ENCODE data around the gene WDHD1.
"Not testable (repeated sequence)": the region's sequence is repeated elsewhere in the genome, so short reads cannot be mapped to it uniquely, and the experiment has no call there.

WDHD1 gene

DNA sequence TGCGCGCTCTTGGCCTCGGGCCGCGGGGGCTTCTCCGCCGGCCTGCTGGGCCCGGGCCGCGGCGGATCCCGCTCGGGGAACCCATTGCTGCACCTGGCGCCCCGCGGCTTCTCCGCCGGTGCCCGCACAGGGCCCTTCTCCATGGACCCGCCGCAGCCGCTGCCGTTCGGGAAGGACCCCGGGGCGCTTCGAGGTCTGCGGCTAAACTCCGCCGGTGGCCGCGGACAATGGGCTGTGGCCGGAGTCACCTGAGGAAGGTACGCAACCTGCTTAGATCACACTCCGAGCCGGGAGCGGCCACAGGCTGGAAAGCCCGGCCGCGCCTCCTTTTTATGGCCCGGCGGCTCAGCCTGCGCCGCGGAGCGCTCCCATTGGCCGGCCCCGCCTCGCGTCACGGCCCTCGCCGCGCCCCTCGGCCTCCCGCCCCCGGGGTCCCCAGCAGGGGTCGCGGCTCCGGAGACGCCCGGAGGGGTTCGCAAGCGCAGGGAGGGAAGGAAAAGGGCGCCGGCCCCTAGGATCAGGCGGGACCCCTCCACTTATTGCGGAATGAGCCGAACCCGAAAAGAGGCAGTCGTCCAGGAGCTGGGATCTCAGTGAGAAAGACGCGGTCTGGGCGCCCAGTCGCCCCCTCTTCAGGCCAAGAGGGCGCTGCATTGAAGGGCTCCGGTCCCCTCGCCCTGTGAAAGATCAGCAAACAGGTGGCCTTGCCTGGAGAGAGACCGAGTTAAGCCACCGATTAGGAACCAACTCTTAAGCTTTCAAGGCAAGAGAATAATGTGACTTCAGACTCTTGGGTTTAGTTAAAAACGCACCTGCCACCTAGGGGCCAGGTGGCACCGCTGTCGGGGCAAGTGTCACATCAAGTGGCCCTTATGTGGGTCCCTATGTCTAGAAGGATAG, 124.1 kb downstream of the WDHD1 start, which contains the start of gene GCH1:
GCH1 (minus strand) TSS at position 306 of the 900 bp plus-strand sequence; CDS start at position 143, 163 bp downstream.
- DNase-seq, result peak; percentile 78

DNA sequence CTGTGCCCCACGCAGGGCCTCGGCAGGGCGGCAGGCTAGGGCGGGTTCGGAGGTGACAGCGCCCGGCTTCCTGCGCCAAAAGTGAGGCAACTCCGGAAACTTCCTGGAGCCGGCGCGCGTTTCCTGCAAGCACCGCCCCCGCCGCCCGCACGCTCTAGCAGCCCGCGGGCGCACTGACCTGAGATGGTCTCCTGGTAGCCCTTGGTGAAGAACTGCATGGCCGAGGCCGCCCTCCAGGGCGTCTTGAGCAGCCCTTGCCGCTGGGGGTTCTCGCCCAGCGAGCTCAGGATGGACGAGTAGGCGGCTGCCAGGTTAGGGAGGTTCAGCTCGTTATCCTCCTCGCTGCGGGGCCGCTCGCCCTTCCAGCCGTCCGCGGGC, 124.8 kb downstream of the WDHD1 start:
- peak; percentile 79 for DNase-seq

DNA sequence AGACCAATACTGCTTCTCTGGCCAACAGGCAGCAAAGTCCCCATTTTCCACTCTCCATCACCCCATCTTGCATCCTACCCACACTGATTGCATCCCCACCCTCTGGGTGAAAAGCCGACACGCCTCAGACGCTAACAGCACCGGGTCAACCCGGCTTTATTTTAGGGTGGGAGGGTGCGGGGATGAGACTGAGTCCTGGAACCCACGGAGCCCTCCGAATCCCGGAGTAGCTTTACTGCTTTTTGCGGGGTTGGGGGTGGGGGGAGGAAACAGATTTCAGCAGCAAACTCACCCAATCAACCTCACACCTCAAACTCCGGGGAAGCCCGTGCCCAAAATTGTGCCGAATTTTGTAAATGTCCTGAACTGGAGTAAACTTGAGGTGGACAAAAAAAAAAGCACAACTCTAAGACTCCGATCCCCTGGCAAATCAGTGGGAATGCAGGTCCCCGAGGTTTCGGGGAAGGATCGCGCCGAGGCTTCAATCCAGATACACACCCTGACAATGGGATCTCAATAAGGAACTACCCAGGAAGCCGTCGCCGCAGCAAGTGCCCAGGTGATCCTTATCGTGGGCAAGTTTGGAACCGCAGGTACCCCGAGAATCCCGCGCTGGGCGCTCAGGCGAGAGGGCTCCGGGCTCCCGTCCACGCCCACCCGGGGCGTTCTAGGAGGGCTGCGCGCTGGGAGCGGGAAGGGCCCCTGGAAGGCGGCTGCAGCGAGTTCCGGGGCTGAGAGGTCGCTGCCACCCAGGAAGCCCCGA, 125.3 kb downstream of the WDHD1 start:
- peak; percentile 20 for DNase-seq

DNA sequence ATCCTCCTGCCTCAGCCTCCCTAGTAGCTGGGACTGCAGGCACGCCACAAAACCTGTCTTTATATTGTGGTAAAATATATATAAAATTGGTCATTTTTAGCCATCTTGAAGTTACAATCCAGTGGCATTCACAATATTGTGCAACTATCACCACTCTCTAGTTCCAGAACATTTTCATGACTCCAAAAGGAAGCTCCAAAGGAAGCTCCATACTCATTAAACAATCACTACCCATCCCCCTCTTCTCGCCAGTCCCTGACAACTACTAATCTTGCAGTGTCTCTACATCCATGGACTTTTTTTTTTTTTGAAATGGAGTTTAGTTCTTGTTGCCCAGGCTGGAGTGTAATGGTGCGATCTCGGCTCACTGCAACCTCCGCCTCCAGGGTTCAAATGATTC, 127.3 kb downstream of the WDHD1 start:
- DNase-seq, result no peak

DNA sequence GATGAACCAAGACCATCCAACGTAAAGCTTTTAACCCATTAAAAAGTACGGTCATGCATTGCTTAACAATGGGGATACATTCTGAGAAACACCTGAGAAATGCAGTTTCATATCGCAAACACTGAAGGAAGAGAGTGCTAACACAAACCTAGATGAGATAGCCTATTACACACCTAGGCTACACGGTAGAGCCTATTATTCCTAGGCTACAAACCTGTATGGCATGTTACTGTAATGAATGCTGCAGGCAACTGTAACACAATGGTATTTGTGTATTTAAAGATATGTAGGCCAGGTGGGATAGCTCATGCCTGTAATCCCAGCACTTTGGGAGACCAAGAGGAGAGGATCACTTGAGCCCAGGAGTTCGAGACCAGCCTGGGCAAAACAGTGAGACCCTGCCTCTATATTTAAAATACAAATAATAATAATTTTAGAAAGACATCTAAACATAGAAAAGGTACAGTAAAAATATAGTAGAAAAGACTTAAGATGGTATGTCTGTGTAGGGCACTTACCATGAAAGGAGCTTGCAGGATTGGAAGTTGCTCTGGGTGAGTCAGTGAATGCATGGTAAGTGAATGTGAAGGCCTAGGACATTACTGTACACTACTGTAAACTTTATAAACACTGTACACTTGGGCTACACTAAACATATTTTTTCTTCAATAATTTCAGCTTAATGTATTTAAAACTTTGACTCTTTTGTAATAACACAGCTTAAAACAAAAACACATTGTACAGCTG, 128.9 kb downstream of the WDHD1 start:
- DNase-seq, result not testable (repeated sequence)

DNA sequence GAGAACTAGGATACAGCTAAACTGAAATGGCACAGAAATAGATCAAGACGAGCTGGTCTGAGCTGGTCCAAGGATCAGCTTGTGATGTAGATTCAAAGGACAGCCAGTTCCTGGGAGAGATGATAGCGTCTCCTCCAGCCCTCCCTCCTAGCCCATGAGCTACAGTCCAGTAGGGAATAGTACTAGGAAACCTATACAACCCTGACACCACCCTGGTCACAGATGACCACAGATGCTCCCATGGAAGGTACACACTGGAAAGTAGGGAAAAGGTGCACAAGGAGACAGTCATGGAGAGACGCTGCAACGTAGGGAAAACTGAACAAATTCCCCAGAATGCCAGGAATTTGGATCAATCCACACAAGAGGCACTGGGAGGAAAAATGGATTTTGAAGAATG, 131.2 kb downstream of the WDHD1 start:
- DNase-seq, result no peak

DNA sequence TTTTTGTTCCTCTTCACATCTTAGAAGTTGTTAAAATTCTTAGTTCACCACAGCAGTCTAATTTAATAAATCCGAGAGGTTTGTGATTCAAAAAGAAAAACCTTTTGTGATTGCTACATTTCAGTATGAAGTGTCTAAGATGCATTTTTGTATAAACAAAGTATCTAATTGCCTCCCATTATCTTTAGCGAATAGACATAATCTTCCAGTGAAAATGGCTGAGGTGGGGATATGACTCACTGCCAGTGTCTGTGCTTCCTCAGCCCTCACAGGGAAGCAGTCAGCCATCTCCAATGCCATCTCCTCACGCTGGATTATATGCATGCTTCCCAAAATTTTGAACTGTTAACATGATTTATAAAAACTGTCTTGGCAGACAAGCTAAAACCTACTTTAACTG, 131.9 kb downstream of the WDHD1 start:
- no peak for DNase-seq

DNA sequence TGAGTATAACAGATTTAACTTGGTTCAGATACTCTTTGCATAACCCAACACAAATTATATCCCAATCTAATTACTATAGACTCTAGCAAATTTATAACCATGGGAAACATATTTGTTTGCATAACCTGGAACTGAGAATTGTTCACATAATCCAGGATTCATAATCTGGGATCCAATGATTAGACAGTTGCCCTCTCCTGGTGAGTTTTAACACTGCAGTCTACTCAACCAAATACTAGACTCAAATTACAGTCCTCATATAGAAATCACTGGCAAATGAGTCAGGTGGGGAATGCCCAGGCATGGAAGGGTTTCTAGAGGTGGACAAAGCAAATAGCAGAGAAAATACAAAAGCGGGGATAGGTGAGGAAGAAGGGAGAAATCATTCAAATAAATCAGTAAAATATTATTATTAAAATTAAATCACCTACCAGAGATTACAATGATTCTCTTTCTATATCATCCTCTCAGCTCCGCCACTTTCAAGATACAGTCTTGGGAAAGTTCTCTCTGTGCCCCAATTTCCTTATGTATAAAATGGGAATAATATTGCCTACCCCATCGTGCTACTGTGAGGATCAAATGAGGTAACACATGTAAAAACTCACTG, 133.6 kb downstream of the WDHD1 start:
- peak; percentile 26 for DNase-seq

DNA sequence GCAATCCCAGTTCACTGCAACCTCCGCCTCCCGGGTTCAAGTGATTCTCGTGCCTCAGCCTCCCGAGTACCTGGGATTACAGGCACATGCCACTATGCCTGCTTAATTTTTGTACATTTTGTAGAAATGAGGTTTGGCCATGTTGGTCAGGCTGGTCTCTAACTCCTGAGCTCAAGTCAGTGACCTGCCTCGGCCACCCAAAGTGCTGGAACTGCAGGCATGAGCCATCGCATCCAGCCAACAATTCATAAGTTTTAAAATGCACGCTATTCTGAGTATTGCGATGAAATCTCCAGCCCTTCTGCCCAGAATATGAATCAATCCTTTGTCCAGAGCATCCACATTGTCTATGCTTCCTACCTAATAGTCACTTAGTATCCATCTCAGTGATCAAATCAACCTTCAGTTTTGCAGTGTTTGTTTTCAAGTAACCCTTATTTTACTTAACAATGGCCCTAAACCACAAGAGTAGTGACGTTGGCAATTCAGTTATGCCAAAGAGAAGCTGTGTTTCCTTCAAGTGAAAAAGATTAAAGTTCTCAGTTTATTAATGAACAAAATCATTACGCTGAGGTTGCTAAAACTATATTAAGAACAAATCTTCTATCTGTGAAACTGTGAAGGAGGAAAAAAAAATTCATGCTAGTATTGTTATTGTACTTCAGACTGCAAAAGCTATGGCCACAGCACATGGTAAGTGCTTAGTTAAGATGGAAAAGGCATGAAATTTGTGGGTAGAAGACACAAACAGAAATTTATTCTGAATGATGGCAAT, 135.2 kb downstream of the WDHD1 start:
- no peak for DNase-seq

DNA sequence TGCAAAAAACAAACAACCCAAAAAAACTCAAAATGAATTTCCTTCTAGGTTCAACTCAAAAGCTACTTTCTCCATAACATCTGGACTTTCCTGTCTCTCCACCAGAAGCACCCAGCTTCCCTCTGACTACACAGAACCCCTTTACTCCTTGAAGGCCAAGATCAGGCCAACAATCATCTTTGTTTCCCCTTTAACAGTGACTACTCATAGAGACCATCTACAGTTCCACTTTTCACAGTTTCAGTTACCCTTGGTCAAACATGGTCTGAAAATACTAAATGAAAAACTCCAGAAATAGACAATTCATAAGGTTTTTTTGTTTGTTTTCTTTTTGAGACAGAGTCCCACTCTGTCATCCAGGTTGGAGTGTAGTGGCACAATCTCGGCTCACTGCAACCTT, 136.1 kb downstream of the WDHD1 start:
- DNase-seq, result no peak

DNA sequence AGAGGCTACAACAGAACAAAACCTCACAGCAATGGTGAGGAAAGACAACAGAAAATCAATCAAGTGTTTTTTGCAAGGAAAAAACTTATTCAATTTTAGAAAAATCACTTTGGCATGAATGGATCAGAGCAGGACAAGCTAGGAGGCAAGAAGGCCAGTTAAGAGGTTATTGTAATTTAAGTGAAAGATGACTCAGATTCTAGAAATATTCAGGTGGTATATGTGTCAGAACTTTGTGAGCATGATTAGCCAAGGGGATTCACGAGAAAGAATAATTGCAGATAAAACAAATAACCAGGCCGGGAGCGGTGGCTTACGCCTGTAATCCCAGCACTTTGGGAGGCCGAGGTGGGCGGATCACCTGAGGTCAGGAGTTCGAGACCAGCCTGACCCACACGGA, 137.0 kb downstream of the WDHD1 start:
- DNase-seq, result no peak
